ENCODE results near the gene MYO15B.

The MYO15B gene

GRCh38 chr17:75566416-75566815 is 21.2 kb upstream of the MYO15B start:
- no peaks in the 10 kb centered on the region; the same call in none of the 2 replicates for H3K27me3 ChIP-seq (ENCODE audit: insufficient read depth, low read length)
- H3K4me1 ChIP-seq (ENCODE audit: insufficient read depth, low read length, severe bottlenecking), result peaks cover 8% of the 10 kb centered on the region
- H3K4me3 ChIP-seq (ENCODE audit: low read depth, low read length, poor library complexity, severe bottlenecking), result no peak overlapping the region
- no peaks in the 10 kb centered on the region for H3K79me2 ChIP-seq (ENCODE audit: insufficient read depth, low read length)
- no peak overlapping the region for H3K4me2 ChIP-seq (ENCODE audit: low read length)
- H3K9me2 ChIP-seq (ENCODE audit: low read depth, low read length), result no peaks in the 10 kb centered on the region
- no peak overlapping the region for H2AFZ ChIP-seq (ENCODE audit: low read length)
- no peak overlapping the region for H3K27ac ChIP-seq (ENCODE audit: low read depth, low read length, poor library complexity, severe bottlenecking)
- H3F3A ChIP-seq (ENCODE audit: insufficient read depth, low read length), result no peaks in the 10 kb centered on the region
- TF ChIP-seq, protein P1, sequence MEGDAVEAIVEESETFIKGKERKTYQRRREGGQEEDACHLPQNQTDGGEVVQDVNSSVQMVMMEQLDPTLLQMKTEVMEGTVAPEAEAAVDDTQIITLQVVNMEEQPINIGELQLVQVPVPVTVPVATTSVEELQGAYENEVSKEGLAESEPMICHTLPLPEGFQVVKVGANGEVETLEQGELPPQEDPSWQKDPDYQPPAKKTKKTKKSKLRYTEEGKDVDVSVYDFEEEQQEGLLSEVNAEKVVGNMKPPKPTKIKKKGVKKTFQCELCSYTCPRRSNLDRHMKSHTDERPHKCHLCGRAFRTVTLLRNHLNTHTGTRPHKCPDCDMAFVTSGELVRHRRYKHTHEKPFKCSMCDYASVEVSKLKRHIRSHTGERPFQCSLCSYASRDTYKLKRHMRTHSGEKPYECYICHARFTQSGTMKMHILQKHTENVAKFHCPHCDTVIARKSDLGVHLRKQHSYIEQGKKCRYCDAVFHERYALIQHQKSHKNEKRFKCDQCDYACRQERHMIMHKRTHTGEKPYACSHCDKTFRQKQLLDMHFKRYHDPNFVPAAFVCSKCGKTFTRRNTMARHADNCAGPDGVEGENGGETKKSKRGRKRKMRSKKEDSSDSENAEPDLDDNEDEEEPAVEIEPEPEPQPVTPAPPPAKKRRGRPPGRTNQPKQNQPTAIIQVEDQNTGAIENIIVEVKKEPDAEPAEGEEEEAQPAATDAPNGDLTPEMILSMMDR (IDR thresholded peaks at IDR 0.05; ENCODE audit: low read length), result no peak
- no peak for TF ChIP-seq EZH2 (IDR thresholded peaks at IDR 0.05; ENCODE audit: borderline replicate concordance, low read length)
- H3K36me3 ChIP-seq (ENCODE audit: insufficient read depth, low read length), result no peaks in the 10 kb centered on the region
- H3K9me3 ChIP-seq (ENCODE audit: low read length), result no peaks in the 10 kb centered on the region
- H4K20me1 ChIP-seq (ENCODE audit: insufficient read depth, low read length), result no peaks in the 10 kb centered on the region
- H3K9ac ChIP-seq (ENCODE audit: low read length), result no peak overlapping the region

GRCh38 chr17:75566834-75567233 is 20.8 kb upstream of the MYO15B start:
- Histone ChIP-seq H3K9ac (ENCODE audit: low read length) (no peak overlapping the region), H3K27ac (ENCODE audit: low read depth, low read length, poor library complexity, severe bottlenecking) (no peak overlapping the region), H3K36me3 (ENCODE audit: insufficient read depth, low read length) (no peaks in the 10 kb centered on the region), H3F3A (ENCODE audit: insufficient read depth, low read length) (no peaks in the 10 kb centered on the region), H3K79me2 (ENCODE audit: insufficient read depth, low read length) (no peaks in the 10 kb centered on the region), H4K20me1 (ENCODE audit: insufficient read depth, low read length) (no peaks in the 10 kb centered on the region), H3K4me1 (ENCODE audit: insufficient read depth, low read length, severe bottlenecking) (peaks cover 13% of the 10 kb centered on the region), H2AFZ (ENCODE audit: low read length) (no peak overlapping the region), H3K27me3 (ENCODE audit: insufficient read depth, low read length) (no peaks in the 10 kb centered on the region; the same call in none of the 2 replicates), H3K4me3 (ENCODE audit: low read depth, low read length, poor library complexity, severe bottlenecking) (no peak overlapping the region), H3K9me3 (ENCODE audit: low read length) (no peaks in the 10 kb centered on the region), H3K4me2 (ENCODE audit: low read length) (no peak overlapping the region), H3K9me2 (ENCODE audit: low read depth, low read length) (no peaks in the 10 kb centered on the region)
- TF ChIP-seq, protein P1 (IDR thresholded peaks at IDR 0.05; ENCODE audit: low read length), result no peak
- no peak for TF ChIP-seq EZH2 (IDR thresholded peaks at IDR 0.05; ENCODE audit: borderline replicate concordance, low read length)

DNA sequence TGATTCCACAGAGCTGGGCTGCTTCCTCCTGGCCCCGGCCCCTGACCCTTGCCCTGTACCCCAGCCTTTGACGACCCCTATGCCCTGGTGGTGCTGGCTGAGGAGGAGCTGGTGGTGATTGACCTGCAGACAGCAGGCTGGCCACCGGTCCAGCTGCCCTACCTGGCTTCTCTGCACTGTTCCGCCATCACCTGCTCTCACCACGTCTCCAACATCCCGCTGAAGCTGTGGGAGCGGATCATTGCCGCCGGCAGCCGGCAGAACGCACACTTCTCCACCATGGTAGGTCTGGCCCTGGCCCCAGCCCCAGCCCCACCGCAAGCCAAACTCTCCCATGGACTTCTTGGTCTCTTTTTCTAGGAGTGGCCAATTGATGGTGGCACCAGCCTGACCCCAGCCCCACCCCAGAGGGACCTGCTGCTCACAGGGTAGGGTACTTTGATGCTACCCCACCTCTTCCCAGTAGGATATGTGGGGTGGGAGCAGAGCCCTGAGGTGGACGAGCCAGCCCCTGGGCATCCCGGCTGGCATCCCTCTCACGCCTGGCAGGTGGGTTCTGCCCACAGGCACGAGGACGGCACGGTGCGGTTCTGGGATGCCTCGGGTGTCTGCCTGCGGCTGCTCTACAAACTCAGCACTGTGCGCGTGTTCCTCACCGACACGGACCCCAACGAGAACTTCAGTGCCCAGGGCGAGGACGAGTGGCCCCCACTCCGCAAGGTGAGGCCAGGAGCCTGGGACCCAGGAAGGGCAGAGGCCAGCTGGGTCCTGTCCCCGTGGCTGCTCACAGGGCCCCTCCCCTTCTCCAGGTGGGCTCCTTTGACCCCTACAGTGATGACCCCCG is 19.0 kb upstream of the MYO15B start:
- Histone ChIP-seq H3K9ac (ENCODE audit: low read length) (no peak overlapping the region), H3K27me3 (ENCODE audit: insufficient read depth, low read length) (peaks cover 3% of the 10 kb centered on the region), H3K79me2 (ENCODE audit: insufficient read depth, low read length) (no peaks in the 10 kb centered on the region), H3F3A (ENCODE audit: insufficient read depth, low read length) (no peaks in the 10 kb centered on the region), H3K4me1 (ENCODE audit: insufficient read depth, low read length, severe bottlenecking) (peaks cover 13% of the 10 kb centered on the region), H3K27ac (ENCODE audit: low read depth, low read length, poor library complexity, severe bottlenecking) (no peak overlapping the region), H3K4me3 (ENCODE audit: low read depth, low read length, poor library complexity, severe bottlenecking) (no peak overlapping the region), H2AFZ (ENCODE audit: low read length) (no peak overlapping the region), H3K4me2 (ENCODE audit: low read length) (no peak overlapping the region), H4K20me1 (ENCODE audit: insufficient read depth, low read length) (no peaks in the 10 kb centered on the region), H3K36me3 (ENCODE audit: insufficient read depth, low read length) (no peaks in the 10 kb centered on the region), H3K9me3 (ENCODE audit: low read length) (no peaks in the 10 kb centered on the region), H3K9me2 (ENCODE audit: low read depth, low read length) (no peaks in the 10 kb centered on the region)
- TF ChIP-seq EZH2 (IDR thresholded peaks at IDR 0.05; ENCODE audit: borderline replicate concordance, low read length), result no peak
- TF ChIP-seq, protein P1 (IDR thresholded peaks at IDR 0.05; ENCODE audit: low read length), result no peak
